VCaP (cell line): Measurements from ENCODE around the gene TMEM120B.
"Not testable (repeated sequence)": the region's sequence is repeated elsewhere in the genome, so short reads cannot be mapped to it uniquely, and the experiment has no call there.

Experiments used
- H3K27ac ChIP-seq: fragments of 450-650 bp; 2 replicates; pipeline ENCODE4 v1.5.1; 2017
- TF ChIP-seq, protein P1 (sequence below): fragments of 450-650 bp; conservative IDR thresholded peaks from 2 replicates; pipeline ENCODE4 v1.5.1; 2017; ENCODE audit warnings: mild to moderate bottlenecking, moderate library complexity

Gene TMEM120B

DNA sequence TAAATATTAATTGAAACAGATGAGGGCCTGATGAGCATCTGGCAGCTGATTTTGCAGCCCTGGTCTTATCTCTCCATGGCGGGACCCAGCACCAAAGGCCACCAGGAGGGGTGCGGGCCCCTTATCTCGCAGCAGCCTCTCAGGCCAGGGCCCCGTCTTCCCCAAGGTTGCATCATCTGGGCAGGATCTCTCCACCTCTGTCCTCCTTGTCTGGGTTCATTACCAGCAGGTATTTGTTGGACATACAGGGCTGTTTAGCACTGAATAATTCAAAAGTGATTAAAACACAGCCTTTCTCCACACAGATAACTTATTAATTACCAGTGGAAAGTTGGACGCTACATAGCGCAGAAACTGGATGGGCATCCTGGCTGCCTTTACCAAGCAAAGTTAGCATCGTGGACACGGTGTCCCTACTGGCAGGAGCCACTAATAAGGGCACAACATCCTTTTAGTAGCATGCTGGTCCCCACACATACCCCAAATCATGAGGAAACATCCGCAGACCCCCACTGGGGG lies 25.8 kb downstream of the TMEM120B start:
- H3K27ac ChIP-seq = no peak overlapping the region
- TF ChIP-seq, protein P1, sequence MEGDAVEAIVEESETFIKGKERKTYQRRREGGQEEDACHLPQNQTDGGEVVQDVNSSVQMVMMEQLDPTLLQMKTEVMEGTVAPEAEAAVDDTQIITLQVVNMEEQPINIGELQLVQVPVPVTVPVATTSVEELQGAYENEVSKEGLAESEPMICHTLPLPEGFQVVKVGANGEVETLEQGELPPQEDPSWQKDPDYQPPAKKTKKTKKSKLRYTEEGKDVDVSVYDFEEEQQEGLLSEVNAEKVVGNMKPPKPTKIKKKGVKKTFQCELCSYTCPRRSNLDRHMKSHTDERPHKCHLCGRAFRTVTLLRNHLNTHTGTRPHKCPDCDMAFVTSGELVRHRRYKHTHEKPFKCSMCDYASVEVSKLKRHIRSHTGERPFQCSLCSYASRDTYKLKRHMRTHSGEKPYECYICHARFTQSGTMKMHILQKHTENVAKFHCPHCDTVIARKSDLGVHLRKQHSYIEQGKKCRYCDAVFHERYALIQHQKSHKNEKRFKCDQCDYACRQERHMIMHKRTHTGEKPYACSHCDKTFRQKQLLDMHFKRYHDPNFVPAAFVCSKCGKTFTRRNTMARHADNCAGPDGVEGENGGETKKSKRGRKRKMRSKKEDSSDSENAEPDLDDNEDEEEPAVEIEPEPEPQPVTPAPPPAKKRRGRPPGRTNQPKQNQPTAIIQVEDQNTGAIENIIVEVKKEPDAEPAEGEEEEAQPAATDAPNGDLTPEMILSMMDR = no peak

DNA sequence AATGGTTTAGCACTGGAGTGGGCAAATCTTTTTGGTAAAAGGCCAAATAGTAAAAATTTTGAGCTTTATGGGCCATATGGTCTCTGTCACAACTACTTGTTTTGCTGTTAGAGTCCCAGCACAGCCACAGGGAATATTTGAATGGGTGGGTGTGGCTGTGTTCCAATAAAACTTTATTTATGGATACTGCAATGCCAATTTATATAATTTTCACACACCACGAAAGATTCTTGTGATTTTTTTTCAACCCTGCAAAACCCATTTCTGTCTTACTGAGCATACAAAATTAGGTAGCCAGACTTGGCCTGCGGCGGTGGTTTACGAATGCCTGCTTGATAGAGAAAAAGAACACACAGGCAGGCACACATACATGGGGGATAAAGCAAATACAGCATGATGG lies 28.3 kb downstream of the TMEM120B start:
- no peak overlapping the region for H3K27ac ChIP-seq
- TF ChIP-seq, protein P1 = no peak

DNA sequence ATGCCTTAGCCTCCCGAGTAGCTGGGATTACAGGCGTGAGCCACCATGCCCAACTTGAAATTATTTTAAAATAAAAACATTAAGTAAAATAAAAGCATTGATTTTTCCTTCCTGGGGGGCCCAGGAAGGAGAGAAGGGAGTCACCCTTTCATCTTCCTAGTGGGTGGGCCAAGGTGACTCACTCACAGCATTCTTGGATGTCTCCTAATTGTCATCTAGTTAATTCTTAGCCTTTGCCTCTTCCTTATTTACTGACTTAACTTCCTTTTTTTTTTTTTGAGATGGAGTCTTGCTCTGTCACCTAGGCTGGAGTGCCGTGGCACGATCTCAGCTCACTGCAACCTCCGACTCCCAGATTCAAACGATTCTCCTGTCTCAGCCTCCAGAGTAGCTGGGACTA lies 29.2 kb downstream of the TMEM120B start:
- no peak overlapping the region for H3K27ac ChIP-seq
- TF ChIP-seq, protein P1 = no peak

DNA sequence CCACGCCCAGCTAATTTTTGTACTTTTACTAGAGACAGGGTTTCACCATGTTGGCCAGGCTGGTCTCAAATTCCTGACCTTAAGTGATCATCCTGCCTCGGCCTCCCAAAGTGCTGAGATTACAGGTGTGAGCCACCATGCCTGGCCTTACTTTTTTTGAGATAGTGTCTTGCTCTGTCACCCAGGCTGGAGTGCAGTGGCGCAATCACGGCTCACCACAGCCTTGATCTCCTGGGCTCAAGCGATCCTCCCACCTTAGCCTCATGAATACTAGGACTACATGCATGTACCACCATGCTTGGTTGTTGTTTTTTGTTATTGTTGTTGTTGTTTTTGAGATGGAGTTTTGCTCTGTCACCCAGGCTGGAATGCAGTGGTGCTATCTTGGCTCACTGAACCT lies 33.0 kb downstream of the TMEM120B start:
- H3K27ac ChIP-seq = not testable (repeated sequence)

DNA sequence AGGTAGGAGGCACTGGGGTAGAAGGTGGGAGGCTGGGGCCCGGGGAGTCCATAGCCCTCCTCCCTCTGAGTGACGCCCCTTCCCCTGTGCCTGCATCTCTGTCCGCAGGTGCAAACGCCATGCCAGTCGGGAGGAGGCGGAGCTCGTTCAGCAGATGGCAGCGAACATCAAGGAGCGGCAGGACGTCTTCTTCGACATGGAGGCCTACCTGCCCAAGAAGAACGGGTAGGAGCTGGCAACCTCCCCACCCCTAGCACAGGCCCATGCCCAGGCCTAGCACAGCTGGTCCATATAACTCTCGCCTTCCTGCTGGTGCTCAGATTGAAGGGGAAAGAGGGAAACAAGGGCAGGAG lies 35.6 kb downstream of the TMEM120B start:
- TF ChIP-seq, protein P1 = no peak
- H3K27ac ChIP-seq = no peak overlapping the region

DNA sequence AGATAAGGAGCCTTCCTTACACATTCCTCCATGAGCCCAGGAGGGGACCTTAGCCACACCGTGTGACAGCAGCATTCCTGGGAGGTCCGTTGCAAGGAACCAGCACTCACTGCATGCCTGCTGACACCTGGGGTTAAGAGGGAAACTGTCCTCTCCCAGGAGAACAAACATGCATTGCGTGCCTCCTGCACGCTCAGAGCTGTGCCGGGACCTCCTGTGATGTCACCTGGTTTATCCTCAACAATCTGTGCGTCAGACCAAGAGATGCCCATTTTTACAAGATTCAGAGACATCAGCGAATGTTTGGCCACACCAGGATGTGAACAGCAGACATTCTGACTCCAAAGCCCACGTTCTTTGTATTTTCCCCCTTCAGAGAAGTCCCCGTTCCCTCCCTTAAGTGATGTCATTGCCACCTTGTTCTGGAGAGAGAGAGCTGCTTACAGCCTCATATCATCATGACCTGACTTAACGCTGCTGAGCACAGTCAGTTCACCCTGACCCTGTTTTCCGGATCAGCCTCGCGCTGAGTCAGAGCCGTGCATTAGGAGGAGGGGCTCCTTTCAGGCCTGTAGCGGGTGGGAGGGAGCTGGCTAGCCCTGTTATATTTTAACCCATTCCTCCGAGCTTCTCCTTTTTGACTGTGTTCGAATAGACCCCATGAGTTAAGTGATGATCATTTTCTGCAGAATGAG lies 36.2 kb downstream of the TMEM120B start:
- no peak overlapping the region for H3K27ac ChIP-seq
- TF ChIP-seq, protein P1 = no peak

DNA sequence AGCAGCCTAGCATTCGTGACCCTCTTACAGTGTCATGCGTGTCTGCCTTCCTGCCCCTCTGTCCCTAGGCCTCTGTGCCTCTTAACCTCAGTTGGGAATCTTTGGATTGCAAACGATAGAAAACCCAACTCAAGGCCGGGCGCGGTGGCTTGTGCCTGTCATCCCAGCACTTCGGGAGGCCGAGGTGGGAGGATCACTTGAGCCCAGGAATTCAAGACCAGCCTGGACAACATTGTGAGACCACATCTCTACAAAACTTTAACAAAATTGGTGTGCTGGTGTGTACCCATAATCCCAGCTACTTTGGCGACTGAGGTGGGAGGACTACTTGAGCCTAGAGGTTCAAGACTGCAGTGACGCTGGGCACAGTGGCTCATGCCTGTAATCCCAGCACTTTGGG lies 36.7 kb downstream of the TMEM120B start:
- no peak overlapping the region for H3K27ac ChIP-seq
- TF ChIP-seq, protein P1 = no peak

DNA sequence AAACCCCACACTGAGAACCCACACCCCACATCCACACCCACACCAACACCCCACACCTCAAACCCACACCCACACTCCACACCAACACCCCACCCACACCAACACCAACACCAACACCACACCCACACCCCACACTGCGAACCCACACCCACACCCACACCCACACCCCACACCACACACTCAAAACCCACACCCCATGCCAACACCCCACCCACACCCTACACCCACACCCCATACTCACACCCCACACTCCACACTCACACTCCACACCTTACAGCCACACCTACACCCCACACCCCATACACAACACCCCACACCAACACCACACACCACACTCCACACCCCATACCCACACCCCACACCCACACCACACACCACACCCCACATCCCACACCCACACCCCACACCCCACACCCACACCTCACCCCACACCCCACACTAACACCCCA lies 38.0 kb downstream of the TMEM120B start:
- TF ChIP-seq, protein P1 = no peak
- no peak overlapping the region for H3K27ac ChIP-seq
